Measurements from ENCODE around the gene OPALIN. TPM values are rescaled to one million over a fixed set of nuclear protein-coding genes. Genes with fewer than 3 reads are reported as not detected.
A peak's percentile ranks its signal among the peaks of the same experiment; 100 is the strongest.

OPALIN gene
- total and polyA plus RNA-seq, 11 donors: 0.16 TPM; not detected in 10

DNA sequence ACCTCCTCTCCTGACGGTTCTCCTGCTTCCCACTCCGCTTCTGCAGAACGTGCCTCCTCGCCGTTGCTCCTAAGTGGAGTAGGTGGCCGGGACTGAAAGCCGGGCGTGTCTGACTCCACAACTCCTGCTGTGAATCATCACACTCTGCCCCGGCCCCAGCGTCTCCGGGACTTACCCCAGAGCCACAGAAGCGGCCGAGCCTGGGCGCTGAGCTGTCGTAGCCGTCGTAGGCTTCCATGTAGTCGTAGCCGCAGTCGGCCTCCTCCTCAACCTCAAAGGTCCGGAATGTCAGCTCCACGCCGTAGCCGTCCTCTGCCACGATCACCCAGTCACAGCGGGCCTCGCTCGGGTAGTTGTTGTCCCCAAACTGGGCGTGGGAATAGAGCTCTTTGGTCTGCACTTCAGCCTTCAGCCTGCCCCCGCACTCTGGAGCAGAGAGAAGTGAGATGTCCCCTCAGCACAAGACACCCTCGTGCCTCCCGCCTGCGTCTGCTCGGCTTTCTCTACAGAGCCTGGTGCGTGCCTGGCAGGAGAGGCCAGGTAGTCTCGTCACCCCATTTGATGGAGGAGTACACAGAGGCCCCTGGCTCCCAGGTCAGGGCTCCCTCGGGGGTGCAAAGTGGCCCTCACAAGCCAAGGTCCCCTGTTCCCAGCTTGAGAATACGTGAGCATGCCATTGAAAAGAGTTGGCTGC is 11.2 kb upstream of the OPALIN start:
- no peak for TF ChIP-seq POLR2A (IDR thresholded peaks at IDR 0.05)
- no peak for TF ChIP-seq CTCF (IDR thresholded peaks at IDR 0.05)
- Histone ChIP-seq H3K36me3 (no peaks in the 10 kb centered on the region), H3K27ac (no peak overlapping the region), H3K9me3 (no peaks in the 10 kb centered on the region), H3K4me3 (no peak overlapping the region), H3K27me3 (no peaks in the 10 kb centered on the region), H3K4me1 (peaks cover 0 to 17% (median 3%) of the 10 kb centered on the region in 12 donors)
- intact Hi-C loops (cut with DNase I): loop anchor here in 5 of 10 donors (10.0 kb wide), 4 partner anchors 375 to 665 kb away; partner anchors contain the start of gene LCOR (in 3 of the 5)
- DNase-seq: no peak
- 83 to 88% (median 83%) methylated on average over 29 to 38 of the region's 38 CpGs for WGBS, 4 donors
- ATAC-seq: no peak

DNA sequence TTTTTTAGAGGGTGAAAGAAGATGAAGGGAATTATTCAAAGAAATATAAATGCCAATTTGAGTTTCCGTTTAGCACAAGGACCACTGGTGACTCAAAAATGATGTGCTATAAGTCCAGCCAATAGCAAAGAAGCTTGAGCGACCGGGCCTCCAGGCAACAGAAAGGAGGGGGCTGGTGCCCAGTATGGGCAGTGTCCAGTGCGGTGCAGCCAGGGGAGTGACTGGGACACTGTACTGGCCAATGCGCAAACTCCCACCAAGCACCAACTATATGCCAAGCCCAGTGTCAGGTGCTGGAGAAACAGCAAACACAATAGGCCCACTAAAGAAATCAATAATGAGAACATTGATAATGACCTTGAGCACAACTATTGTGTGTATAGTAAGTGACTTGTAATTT is 10.2 kb upstream of the OPALIN start:
- Histone ChIP-seq H3K9me3 (no peaks in the 10 kb centered on the region), H3K27me3 (no peaks in the 10 kb centered on the region), H3K27ac (no peak overlapping the region), H3K4me3 (no peak overlapping the region), H3K4me1 (peaks cover 0 to 14% (median 0%) of the 10 kb centered on the region in 12 donors), H3K36me3 (no peaks in the 10 kb centered on the region)
- no peak for DNase-seq
- no peak for ATAC-seq
- no peak for TF ChIP-seq POLR2A (IDR thresholded peaks at IDR 0.05)
- no peak for TF ChIP-seq CTCF (IDR thresholded peaks at IDR 0.05)
- intact Hi-C loops (cut with DNase I): no loop called here
- 83 to 92% (median 86%) methylated on average over 5 of the region's 5 CpGs for WGBS, 4 donors

DNA sequence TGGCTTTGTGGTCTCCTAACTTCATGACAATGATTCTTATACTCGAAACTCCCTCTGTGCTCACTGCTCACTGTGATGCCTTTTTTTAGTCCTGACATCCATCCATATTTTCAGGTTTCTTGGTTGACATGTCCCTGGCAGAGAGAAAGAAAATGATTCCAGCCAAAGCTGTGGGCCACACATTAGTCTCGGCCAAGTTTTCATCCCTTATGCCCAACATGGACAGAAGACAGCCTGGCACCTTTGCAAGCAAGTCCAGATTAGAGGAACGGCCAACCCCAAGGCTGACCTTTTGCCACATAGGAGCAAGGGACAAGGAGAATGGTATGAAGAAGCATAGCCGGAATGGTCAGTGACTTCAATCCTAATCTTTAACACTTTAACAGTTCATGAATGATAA is 8.7 kb upstream of the OPALIN start:
- no peak overlapping the region for H3K4me3 ChIP-seq
- DNase-seq (no peak), ATAC-seq (peak; percentile 60 to 72 (median 68))
- no peak for TF ChIP-seq CTCF (IDR thresholded peaks at IDR 0.05)
- TF ChIP-seq POLR2A (IDR thresholded peaks at IDR 0.05): no peak
- no peaks in the 10 kb centered on the region for H3K27me3 ChIP-seq
- H3K27ac ChIP-seq: peak overlapping the region in 5 of 12 donors; percentile 1 to 49 (median 16)
- intact Hi-C loops (cut with DNase I): no loop called here
- no peaks in the 10 kb centered on the region for H3K36me3 ChIP-seq
- WGBS, 4 donors: 43 to 53% (median 45%) methylated on average over 4 of the region's 4 CpGs
- peaks cover 0 to 14% (median 0%) of the 10 kb centered on the region in 12 donors for H3K4me1 ChIP-seq
- no peaks in the 10 kb centered on the region for H3K9me3 ChIP-seq

DNA sequence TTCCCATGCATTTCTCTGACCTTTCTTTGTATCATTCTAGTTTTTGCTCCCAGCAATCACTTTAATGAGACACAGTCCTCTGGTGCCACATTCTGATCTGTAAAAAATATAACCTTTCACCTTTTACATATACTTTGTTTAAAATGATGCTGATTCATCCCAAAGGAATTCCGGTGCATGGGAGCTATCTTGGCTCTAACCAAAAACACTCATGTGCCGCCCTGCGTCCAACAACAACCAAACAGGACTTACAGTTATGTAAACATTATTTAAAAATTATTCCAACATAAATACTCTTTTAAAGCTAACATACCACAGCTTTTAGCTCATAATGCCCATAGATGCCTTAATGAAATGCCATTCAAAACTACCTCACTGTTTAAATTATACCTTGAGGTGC is 7.7 kb upstream of the OPALIN start:
- DNase-seq (no peak), ATAC-seq (no peak)
- no peak overlapping the region for H3K4me3 ChIP-seq
- no peaks in the 10 kb centered on the region for H3K9me3 ChIP-seq
- no peak overlapping the region for H3K27ac ChIP-seq
- H3K36me3 ChIP-seq: no peaks in the 10 kb centered on the region
- no peak for TF ChIP-seq CTCF (IDR thresholded peaks at IDR 0.05)
- peaks cover 0 to 14% (median 0%) of the 10 kb centered on the region in 12 donors for H3K4me1 ChIP-seq
- intact Hi-C loops (cut with DNase I): no loop called here
- WGBS, 4 donors: 82 to 88% (median 87%) methylated on average over 3 of the region's 3 CpGs
- H3K27me3 ChIP-seq: no peaks in the 10 kb centered on the region

Data from heart left ventricle (tissue), 16 donors.